PC-3 (cell line): Measurements from ENCODE around the gene SIGMAR1. TPM values are rescaled to one million over a fixed set of nuclear protein-coding genes. Genes with fewer than 3 reads are reported as not detected.

Source experiments
- total RNA-seq: library from RNA; depleted of rRNA; stranded (reverse); fragments of >200 nt; gene quantifications from 2 replicates; pipeline ENCODE4 v1.2.3, GENCODE V29; 2014; rRNA removed

SIGMAR1 gene
- total RNA-seq, 1 experiment from 2014 or later, result 96.7 TPM

Other genes starting within 250 kb of the SIGMAR1 start
- 15.2 and 17.1 TPM in 2 replicates for gene FAM219A, start 179.2 kb downstream of the SIGMAR1 start, total RNA-seq
- gene DNAI1, start 179.0 kb downstream of the SIGMAR1 start, total RNA-seq, result not detected in 2 replicates
- gene ENHO, start 114.8 kb downstream of the SIGMAR1 start, total RNA-seq, result 1.3 and 2.0 TPM in 2 replicates
- gene CNTFR, start 48.1 kb downstream of the SIGMAR1 start, total RNA-seq, result not detected in 2 replicates
- gene RPP25L, start 25.7 kb downstream of the SIGMAR1 start, total RNA-seq, result 25.0 and 30.2 TPM in 2 replicates
- gene DCTN3, start 17.3 kb downstream of the SIGMAR1 start, total RNA-seq, result 102 and 105 TPM in 2 replicates
- 0.23 TPM in 1 of 2 replicates, not detected in the other for gene ARID3C, start 8.7 kb downstream of the SIGMAR1 start, total RNA-seq
- 7.6 and 9.8 TPM in 2 replicates for gene GALT, start 8.9 kb upstream of the SIGMAR1 start, total RNA-seq
- gene IL11RA, start 14.4 kb upstream of the SIGMAR1 start, total RNA-seq, result 8.3 and 8.7 TPM in 2 replicates
- not detected in 2 replicates for gene CCL27, start 24.9 kb upstream of the SIGMAR1 start, total RNA-seq
- gene CCL19, start 53.5 kb upstream of the SIGMAR1 start, total RNA-seq, result not detected in 2 replicates
- not detected in 2 replicates for gene CCL21, start 72.3 kb upstream of the SIGMAR1 start, total RNA-seq